ENCODE results near the gene MUC5B.

DNA sequence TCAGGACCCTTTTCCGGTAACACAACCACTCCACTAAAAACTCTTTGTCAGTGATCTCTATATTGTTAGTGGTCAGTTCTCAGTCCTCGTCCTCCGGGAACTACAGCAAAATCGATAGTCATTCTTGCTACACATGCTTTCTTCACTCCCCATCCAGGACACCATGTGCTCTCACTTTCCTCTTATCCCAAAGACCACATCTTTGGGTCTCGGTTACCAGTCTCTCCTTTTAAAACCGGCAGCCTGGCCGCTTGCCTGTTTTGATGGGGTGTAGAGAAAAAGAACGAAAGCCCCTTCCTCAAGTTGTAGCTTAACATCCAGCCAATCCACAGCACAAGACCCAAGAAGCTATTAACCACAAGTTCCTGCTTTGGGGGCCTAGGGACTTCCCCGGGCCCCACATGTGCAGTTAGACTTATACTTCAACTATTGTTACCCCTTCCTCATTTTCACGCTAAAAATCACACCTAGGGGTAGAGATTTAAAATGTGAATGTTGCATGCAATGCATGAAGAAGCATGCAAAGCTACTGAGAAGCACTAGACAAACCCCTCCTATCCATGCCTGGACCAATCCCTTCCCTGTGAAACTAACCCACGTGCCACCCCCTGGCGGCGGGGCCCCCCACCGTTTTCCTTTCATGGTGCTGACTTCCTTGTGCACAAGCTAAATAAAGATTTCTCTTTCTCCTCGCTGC, 88.1 kb downstream of the MUC5B start:
- TF ChIP-seq CTCF (IDR thresholded peaks at IDR 0.05) (no peak), POLR2A (IDR thresholded peaks at IDR 0.05) (no peak)

Data from prostate gland (tissue), 2 donors.